MCF 10A (cell line): ENCODE results near the gene DEXI. TPM values are rescaled to one million over a fixed set of nuclear protein-coding genes. Genes with fewer than 3 reads are reported as not detected.

ENCODE experiments used
- BruUV-seq: library from RNA; stranded (reverse); fragments of 400-500 nt; replicated peaks from 2 replicates; lab custom pipeline; 2021; lab: Mats Ljungman, UMichigan
- CTCF ChIA-PET: fragments of 300-600 bp; sonication (Branson Sonifier 250); formaldehyde crosslinking; extraction: SDS; loops from one replicate; lab custom pipeline; 2021; ENCODE audit warnings: antibody characterized with exemption, inconsistent platforms; lab: Yijun Ruan, JAX
- POLR2A ChIA-PET: fragments of 300-600, 350-650 bp; sonication (Branson Sonifier 250); formaldehyde crosslinking; extraction: SDS; loops from one replicate; lab custom pipeline; 2020; ENCODE audit warnings: antibody characterized with exemption, inconsistent platforms; lab: Yijun Ruan, JAX
- DNase-seq: peaks from one replicate; pipeline ENCODE4 v3.0.0-alpha.2; 2018; ENCODE audit not compliant: unreplicated experiment
- H3K27ac Mint-ChIP-seq: one replicate; pipeline ENCODE4 v1.8.0; 2022; ENCODE audit warnings: mild to moderate bottlenecking, low read depth, mixed read lengths; ENCODE audit not compliant: unreplicated experiment
- H3K27me3 Mint-ChIP-seq: one replicate; pipeline ENCODE4 v1.8.0; 2022; ENCODE audit warnings: mixed read lengths; ENCODE audit not compliant: insufficient read depth, unreplicated experiment
- H3K36me3 Mint-ChIP-seq: one replicate; pipeline ENCODE4 v1.8.0; 2022; ENCODE audit warnings: mild to moderate bottlenecking, moderate library complexity, mixed read lengths; ENCODE audit not compliant: insufficient read depth, unreplicated experiment
- H3K4me1 Mint-ChIP-seq: one replicate; pipeline ENCODE4 v1.8.0; 2022; ENCODE audit warnings: mixed read lengths; ENCODE audit not compliant: insufficient read depth, unreplicated experiment
- H3K4me3 Mint-ChIP-seq: one replicate; pipeline ENCODE4 v1.8.0; 2022; ENCODE audit warnings: mild to moderate bottlenecking, moderate library complexity, mixed read lengths; ENCODE audit not compliant: unreplicated experiment
- H3K9me3 Mint-ChIP-seq: one replicate; pipeline ENCODE4 v1.8.0; 2022; ENCODE audit warnings: mixed read lengths; ENCODE audit not compliant: unreplicated experiment
- intact Hi-C: fragments of 100-400 bp; cut with micrococcal nuclease; formaldehyde crosslinking; loops from 2 replicates; pipeline ENCODE4 v1.14.1; 2022
- total RNA-seq: library from RNA; stranded (reverse); gene quantifications from 2 replicates; pipeline ENCODE4 v1.2.3, GENCODE V29; 2022
- TF ChIP-seq, protein P1 (sequence below): fragments of 200-600 bp; IDR thresholded peaks from one replicate; pipeline ENCODE4 v1.8.0; 2022; ENCODE audit warnings: antibody characterized with exemption, mild to moderate bottlenecking; ENCODE audit not compliant: unreplicated experiment

Gene DEXI
- total RNA-seq, 1 experiment from 2014 or later, result 24.1 TPM

DNA sequence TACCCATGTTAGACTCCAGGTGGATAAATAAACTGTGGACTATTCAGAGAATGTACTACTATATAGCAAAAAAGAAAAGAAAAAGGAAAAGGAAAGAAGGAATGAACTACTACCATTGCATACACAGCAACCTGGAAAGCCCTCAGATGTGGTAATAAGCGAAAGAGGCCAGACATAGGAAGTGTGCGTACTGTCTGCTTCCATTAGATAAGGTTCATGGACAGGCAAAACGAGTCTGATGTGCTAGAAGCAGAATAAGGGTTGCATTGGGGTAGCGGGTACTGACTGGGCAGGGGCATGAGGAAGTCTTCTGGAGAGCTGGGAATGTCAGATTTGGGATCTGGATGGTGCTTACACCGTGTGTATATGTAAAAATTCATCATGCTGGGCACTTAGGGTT, 23.9 kb upstream of the DEXI start:
- Mint-ChIP-seq H3K9me3 (no peaks in the 10 kb centered on the region), H3K27ac (peak overlapping the region; percentile 17), H3K4me1 (peaks cover 12% of the 10 kb centered on the region), H3K4me3 (no peak overlapping the region), H3K36me3 (peaks cover 40% of the 10 kb centered on the region), H3K27me3 (no peaks in the 10 kb centered on the region)
- TF ChIP-seq, protein P1, sequence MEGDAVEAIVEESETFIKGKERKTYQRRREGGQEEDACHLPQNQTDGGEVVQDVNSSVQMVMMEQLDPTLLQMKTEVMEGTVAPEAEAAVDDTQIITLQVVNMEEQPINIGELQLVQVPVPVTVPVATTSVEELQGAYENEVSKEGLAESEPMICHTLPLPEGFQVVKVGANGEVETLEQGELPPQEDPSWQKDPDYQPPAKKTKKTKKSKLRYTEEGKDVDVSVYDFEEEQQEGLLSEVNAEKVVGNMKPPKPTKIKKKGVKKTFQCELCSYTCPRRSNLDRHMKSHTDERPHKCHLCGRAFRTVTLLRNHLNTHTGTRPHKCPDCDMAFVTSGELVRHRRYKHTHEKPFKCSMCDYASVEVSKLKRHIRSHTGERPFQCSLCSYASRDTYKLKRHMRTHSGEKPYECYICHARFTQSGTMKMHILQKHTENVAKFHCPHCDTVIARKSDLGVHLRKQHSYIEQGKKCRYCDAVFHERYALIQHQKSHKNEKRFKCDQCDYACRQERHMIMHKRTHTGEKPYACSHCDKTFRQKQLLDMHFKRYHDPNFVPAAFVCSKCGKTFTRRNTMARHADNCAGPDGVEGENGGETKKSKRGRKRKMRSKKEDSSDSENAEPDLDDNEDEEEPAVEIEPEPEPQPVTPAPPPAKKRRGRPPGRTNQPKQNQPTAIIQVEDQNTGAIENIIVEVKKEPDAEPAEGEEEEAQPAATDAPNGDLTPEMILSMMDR, result no peak
- intact Hi-C loops, result no loop called here
- CTCF ChIA-PET, result interaction anchor here (0.6 to 21.5 kb wide), 5 partner anchors 10 to 879 kb away, joined by 3 to 342 read pairs (median 15); partner anchors contain the start of gene SOCS1
- no peak for DNase-seq
- POLR2A ChIA-PET, result no interaction called here
- BruUV-seq, result no TSS peak

DNA sequence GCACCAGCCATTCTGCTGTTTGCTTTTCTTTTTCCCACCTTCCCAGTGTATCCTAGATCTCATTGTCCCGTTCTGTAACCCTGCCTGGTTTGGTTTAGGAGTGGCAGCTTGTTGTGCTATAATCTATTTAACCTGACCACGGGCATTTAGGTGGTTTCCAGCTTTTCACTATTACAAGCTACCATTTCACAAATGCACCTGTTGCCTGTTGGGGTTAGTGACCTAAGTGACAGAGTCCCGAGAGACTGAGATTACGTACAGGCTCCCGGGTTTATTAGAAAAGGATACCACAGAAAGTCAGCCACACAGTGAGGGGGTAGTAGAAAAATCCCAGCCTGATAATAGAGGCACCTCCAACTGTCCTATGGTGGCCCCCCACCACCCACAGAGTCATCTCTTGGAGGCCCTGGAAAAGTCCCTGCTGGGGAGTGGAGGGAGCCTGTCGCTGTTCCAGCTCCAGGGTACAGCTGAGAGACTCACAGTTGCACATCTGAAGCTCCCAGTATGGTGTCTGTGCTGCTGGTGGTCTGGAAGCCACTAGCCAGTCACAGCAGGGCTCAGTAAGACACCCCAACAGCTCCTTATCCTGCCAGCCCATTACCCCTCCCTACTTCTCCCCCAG, 23.3 kb upstream of the DEXI start:
- Mint-ChIP-seq H3K36me3 (peaks cover 34% of the 10 kb centered on the region), H3K27me3 (no peaks in the 10 kb centered on the region), H3K27ac (peak overlapping the region; percentile 17), H3K9me3 (no peaks in the 10 kb centered on the region), H3K4me3 (no peak overlapping the region), H3K4me1 (peaks cover 18% of the 10 kb centered on the region)
- BruUV-seq, result no TSS peak
- POLR2A ChIA-PET, result interaction anchor here (2.8 kb wide), 1 partner anchor 291 kb away, joined by 21 read pairs; the partner anchor contains the start of gene SOCS1
- DNase-seq, result no peak
- CTCF ChIA-PET, result interaction anchor here (0.5 to 21.5 kb wide), 9 partner anchors 14 to 1855 kb away, joined by 3 to 342 read pairs (median 6); partner anchors contain the start of gene SOCS1
- TF ChIP-seq, protein P1, result no peak
- intact Hi-C loops, result no loop called here

DNA sequence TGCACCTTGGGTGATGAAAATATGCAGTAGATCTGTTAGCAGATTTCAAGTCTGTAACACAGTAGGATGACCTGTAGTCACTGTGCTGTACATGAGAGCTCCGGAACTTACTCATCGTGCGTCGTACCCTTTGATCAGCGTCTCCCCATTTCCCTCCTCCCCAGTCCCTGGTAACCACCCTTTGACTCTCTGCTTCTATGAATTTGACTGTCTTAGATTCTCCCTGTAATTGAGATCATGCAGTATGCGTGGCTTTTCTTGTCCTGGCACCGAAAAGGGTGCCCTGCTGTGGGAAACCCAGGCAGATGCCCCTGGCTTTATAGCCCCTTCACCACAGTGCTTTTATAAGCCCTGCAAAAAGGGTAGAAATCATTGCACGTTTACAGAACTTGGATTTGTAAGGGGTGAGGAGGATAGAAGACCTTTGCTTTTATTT, 22.6 kb upstream of the DEXI start:
- POLR2A ChIA-PET, result interaction anchor here (2.8 kb wide), 1 partner anchor 292 kb away, joined by 21 read pairs; the partner anchor contains the start of gene SOCS1

More for the DNA sequence above, 22.6 kb upstream of the DEXI start:
- H3K4me3 Mint-ChIP-seq, result no peak overlapping the region
- H3K36me3 Mint-ChIP-seq, result peaks cover 28% of the 10 kb centered on the region
- no peaks in the 10 kb centered on the region for H3K9me3 Mint-ChIP-seq
- no TSS peak for BruUV-seq
- no peak for DNase-seq
- intact Hi-C loops, result loop anchor here (5.0 kb wide), 2 partner anchors 392 to 432 kb away; no protein-coding TSS in a partner anchor
- no peaks in the 10 kb centered on the region for H3K27me3 Mint-ChIP-seq
- TF ChIP-seq, protein P1, result no peak
- H3K27ac Mint-ChIP-seq, result no peak overlapping the region
- CTCF ChIA-PET, result interaction anchor here (0.5 to 21.5 kb wide), 31 partner anchors 7 to 1854 kb away, joined by 3 to 342 read pairs (median 7); partner anchors contain the start of genes PRM3, SOCS1 and TXNDC11
- H3K4me1 Mint-ChIP-seq, result peaks cover 18% of the 10 kb centered on the region
